HG02840 (cell line): ENCODE results near the gene CYGB.
"Not testable (repeated sequence)": the region's sequence is repeated elsewhere in the genome, so short reads cannot be mapped to it uniquely, and the experiment has no call there.

Experiments used
- ATAC-seq: cut with Tn5 transposase; IDR thresholded peaks from one replicate; pipeline ENCODE4 v1.9.1; 2021; ENCODE audit warnings: mild to moderate bottlenecking, moderate library complexity, moderate number of reproducible peaks; ENCODE audit not compliant: unreplicated experiment, low FRiP score

Gene CYGB

GRCh38 chr17:76539631-76540271 lies 2.2 kb upstream of the CYGB start, which contains the start of gene PRCD:
TSS of gene PRCD (plus strand) at chr17:76540044. CDS start at chr17:76540142, 98 bp downstream.
- ATAC-seq, result no peak

GRCh38 chr17:76538941-76539570 lies 1.5 kb upstream of the CYGB start:
- ATAC-seq, result no peak

DNA sequence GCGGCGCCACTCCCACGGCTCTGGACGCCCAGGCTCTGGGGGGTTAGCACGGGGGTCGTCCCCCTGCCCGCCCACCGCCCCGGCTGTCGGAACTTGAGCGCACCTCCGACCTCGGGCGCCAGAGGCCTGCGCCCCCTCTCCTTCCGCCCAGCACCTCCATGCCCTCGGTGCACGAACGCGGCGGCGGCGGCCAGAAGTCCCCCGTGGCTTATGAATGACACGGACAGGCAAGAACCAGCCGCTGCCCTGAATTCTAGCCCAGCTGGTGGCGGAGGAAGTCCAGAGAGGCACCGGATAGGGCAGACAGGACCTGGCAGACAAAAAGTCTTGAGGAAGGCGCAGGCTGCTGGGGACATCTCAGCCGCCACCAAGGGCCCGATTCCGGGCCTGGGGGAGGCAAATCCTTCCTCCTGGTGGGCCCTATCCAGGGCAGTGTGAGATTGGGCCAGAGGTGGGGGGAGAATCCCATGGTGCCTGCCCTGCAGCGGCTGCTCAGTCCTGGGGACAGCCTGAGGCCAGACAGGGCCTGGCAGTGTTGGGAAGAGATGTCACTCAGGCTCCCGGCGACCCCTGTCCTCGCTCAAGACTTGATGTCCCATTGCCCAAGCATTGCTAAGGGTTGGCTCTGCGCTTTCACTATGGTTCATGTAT lies 897 bp upstream of the CYGB start:
- no peak for ATAC-seq

- no peak for ATAC-seq
These were observed 276 bp downstream of the CYGB start for GRCh38 chr17:76537288-76537577.

- no peak for ATAC-seq
These were observed 810 bp downstream of the CYGB start for GRCh38 chr17:76536511-76537287.

GRCh38 chr17:76535788-76536510 lies 1.6 kb downstream of the CYGB start:
- no peak for ATAC-seq

DNA sequence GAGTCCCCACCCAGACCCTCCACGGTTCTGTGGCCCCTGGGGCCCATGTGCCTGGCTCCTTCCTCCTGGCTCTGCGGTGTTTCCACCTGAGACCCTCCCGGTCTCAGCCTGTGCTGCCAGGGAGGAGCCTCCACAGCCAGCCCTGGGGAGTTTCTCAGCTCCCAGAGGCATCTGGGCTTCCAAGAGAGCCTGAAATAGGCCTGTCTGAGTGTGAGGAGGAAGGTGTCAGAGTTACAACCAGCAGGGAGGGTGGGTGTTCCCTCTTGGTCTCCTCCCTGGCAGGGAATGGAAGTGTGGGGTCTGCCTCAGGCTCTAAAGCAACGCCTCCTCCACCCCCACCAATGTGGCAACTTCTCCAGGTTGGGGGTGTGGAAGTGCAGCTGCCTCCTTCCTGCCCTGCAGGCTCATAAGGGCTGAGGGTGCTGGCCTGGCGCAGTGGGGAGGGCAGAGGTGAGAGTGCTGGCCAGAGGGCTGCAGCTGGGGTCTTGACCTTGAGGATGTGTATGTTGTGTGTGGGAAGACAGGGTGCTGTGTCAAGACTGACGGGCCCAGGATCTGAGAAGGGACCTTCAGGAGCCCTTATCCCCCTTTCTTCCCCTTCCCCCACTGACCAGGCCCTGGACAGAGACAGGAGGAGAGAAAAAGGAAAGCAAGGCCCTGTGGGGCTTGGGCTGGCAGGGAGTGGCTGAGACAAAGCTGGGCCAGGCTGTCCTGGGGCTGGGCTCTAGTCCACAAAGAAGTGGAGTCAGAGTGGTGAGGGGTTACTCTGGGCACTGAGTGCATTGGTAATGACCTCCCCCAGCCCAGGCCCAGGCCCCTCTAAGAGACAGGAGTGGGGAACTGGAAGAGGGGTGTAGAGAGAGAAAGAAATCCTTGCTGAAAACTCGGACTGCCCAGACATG lies 2.4 kb downstream of the CYGB start:
- ATAC-seq, result no peak

- ATAC-seq, result not testable (repeated sequence)
These were observed 3.7 kb downstream of the CYGB start for GRCh38 chr17:76533640-76534359.

DNA sequence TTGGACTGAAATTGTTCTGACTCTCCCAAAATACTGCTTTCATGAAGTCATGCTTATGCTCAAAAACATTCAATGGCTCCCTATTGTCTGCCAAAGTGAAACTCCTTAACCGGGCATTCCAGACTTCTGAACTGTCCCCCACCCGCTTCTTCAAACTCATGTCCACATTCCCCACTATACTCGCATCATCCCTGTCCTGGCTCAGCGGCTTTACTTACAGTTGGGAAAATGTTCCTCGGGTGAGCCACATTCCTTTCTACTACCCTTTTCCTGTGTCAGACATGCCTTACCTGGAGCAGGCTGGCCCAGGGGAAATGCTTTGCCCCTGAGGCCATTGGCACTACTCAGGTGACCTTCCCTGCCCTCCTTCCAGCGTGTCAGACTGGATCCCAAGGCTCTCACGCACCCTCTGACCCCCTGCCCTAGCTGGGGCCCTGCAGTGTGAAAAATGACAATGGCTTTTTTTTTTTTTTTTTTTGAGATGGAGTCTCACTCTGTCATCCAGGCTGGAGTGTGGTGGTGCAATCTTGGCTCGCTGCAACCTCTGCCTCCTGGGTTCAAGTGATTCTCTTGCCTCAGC lies 5.3 kb downstream of the CYGB start:
- ATAC-seq, result no peak

- no peak for ATAC-seq
These were observed 5.9 kb downstream of the CYGB start for GRCh38 chr17:76531486-76532038.

DNA sequence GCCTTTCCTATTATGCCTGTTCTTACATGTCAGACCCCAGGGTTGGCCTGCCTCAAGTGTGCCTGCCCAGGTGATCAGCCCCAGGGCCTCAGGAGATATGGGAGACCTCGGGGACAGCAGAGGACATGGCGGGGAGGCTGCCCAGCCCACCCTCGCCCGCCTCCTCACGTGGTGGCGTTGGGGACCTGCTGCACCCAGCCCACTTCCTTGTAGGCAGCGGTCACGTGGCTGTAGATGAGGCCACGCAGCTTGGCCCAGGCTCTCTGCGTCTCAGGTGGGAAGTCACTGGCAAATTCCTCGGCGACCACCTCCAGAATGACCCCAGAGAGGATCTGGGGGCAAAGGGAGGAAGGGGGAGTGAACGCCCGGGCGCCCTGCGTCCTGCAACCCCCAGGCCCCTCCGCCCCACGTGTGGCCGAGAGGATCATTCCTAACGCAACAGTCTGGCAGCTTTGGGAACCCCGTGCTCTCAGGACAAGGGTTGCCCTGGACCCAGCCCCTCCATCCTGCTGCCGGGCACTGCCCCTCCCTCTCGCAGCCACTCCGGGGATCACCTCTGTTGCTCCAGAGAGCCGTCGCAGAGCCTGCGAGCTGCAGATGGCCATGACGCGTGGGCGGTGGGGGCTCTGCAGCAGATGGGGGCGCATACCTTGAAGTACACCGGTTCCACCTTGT lies 6.6 kb downstream of the CYGB start:
- no peak for ATAC-seq

DNA sequence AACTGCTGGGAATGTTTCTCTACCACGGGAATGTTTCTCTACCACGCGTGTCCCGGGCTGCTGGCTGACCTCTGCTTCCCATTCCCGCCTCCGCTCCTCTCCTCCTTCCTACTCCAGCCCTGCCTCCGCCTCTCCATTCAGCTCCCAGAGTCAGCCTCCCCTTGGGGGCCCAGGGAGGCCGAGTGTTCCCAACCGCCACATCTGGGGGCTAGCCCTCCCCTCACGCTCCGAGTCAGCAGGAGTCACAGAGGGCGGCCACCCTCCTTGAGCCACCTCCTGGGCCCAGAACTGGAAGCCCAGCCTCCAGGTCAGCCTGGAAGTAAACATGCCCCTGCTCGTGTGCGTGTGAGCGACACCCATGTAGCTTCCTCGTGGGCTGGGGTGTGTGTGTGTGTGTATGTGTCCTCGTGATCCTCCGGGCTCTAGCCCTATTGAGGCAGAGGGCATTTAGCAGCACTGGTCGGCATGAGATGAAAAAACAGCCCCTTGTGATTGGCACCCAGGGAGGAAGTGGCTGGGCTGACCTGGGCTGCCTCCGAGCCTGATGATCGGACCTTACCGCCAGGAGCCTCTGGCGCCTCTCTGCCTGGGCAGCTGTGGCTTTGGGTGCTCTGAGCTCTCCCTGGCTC lies 7.3 kb downstream of the CYGB start:
- ATAC-seq, result no peak

DNA sequence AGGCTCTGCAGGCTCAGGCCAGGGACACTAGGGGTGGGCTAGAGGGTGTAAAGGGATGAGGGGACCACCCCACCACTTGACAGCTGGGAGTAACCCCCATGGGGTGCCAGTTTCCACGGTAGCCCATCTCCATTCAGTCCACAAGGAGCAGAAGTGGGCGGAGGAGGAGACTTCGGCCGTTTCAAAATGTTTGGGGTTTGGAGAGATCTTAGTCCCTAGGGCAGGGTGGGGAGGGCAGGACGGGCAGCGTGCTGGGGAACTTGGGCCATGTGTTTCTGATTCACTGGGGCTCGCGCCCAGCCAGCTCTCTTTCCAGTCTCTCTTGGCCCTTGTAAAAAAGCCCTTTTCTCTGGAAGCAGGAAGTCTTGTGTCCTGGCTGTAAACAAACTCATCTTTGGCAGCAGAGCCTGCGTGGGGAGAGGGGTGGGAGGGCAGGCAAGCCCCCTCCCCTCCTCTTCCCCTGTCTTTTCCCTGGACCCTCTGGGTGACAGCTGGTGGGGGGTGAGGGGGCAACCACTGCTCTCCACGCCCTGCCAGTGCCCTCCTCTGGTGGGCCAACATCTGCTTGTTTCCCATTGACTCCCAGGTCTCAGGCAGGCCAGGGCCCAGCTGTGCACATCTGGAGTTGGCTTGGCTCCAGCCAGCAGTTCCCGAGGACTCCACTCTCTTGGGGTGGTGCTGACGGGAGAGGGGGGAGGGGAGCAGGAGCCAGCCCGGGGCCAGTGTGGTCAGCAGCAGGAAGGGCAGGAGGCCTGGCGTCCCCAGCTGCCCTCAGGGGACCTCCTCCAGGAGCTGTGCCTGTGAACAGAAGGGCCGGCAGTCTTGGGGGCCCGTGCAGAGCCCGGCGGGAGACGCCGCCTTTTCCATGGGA lies 8.1 kb downstream of the CYGB start:
- ATAC-seq, result no peak

GRCh38 chr17:76528528-76529223 lies 8.8 kb downstream of the CYGB start:
- no peak for ATAC-seq

DNA sequence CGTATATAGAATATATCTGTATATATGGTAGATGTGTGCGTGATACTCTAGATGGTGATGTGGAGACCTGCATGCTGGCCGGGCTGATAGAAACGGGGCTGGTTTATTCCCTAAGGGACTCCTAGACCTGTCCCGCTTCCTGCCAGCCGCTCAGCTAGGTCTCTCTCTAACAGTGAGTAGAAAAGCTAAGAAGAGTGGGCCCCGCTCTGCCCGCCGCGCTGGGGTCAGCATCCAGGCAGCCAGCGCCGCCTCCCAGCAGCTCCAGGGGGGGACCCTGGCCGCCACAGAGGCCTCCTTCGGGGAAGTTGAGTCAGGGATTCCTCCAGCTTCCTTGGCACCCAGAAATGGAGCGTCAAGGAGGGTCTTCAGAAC lies 9.4 kb downstream of the CYGB start:
- ATAC-seq, result no peak
